Measurements from ENCODE around the gene CCT6A. TPM values are rescaled to one million over a fixed set of nuclear protein-coding genes. Genes with fewer than 3 reads are reported as not detected.
"Not testable (repeated sequence)": the region's sequence is repeated elsewhere in the genome, so short reads cannot be mapped to it uniquely, and the experiment has no call there.

CCT6A gene
- total RNA-seq, 1 donor from 2014 or later, result 76.2 TPM

GRCh38 chr7:56019501-56019900, 32.1 kb upstream of the CCT6A start:
- no peaks in the 10 kb centered on the region for H3K9me3 ChIP-seq
- no peak for ATAC-seq

DNA sequence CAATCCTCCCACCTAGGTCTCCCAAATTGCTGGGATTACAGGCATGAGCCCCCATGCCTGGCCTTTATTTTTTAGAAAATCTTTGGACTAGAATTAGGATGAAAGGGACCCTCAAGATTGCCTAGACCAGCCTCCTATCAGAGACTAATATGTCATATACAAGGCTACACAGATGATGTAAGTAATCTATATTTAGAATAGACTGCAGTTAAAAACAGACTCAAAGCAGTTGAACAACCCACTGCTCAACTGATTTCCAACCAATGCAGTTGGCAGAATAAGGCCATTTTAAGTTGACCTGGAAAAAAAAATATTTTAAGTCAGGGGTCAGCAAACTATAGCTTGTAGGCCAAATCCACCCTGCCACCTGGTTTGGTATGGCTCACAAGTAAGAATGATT, 28.1 kb upstream of the CCT6A start:
- Histone ChIP-seq H3K4me3 (no peak overlapping the region), H3K27ac (no peak overlapping the region), H3K36me3 (peaks cover 5% of the 10 kb centered on the region), H3K9me3 (no peaks in the 10 kb centered on the region), H3K27me3 (no peaks in the 10 kb centered on the region), H3K4me1 (no peaks in the 10 kb centered on the region)
- DNase-seq (no peak), ATAC-seq (no peak)
- TF ChIP-seq, protein P1, sequence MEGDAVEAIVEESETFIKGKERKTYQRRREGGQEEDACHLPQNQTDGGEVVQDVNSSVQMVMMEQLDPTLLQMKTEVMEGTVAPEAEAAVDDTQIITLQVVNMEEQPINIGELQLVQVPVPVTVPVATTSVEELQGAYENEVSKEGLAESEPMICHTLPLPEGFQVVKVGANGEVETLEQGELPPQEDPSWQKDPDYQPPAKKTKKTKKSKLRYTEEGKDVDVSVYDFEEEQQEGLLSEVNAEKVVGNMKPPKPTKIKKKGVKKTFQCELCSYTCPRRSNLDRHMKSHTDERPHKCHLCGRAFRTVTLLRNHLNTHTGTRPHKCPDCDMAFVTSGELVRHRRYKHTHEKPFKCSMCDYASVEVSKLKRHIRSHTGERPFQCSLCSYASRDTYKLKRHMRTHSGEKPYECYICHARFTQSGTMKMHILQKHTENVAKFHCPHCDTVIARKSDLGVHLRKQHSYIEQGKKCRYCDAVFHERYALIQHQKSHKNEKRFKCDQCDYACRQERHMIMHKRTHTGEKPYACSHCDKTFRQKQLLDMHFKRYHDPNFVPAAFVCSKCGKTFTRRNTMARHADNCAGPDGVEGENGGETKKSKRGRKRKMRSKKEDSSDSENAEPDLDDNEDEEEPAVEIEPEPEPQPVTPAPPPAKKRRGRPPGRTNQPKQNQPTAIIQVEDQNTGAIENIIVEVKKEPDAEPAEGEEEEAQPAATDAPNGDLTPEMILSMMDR (IDR thresholded peaks at IDR 0.05), result no peak
- intact Hi-C loops (cut with DNase I), result no loop called here

More at GRCh38 chr7:56019501-56019900, 32.1 kb upstream of the CCT6A start:
- no peak overlapping the region for H3K27ac ChIP-seq
- H3K4me1 ChIP-seq, result no peaks in the 10 kb centered on the region
- DNase-seq, result no peak
- peaks cover 12% of the 10 kb centered on the region for H3K36me3 ChIP-seq
- TF ChIP-seq, protein P1 (IDR thresholded peaks at IDR 0.05), result no peak
- H3K27me3 ChIP-seq, result no peaks in the 10 kb centered on the region
- no peak overlapping the region for H3K4me3 ChIP-seq
- intact Hi-C loops (cut with DNase I), result no loop called here

GRCh38 chr7:56026538-56026937, 25.0 kb upstream of the CCT6A start:
- Histone ChIP-seq H3K27ac (no peak overlapping the region), H3K27me3 (no peaks in the 10 kb centered on the region), H3K4me1 (no peaks in the 10 kb centered on the region), H3K9me3 (no peaks in the 10 kb centered on the region), H3K4me3 (no peak overlapping the region), H3K36me3 (no peaks in the 10 kb centered on the region)
- TF ChIP-seq, protein P1 (IDR thresholded peaks at IDR 0.05), result no peak
- intact Hi-C loops (cut with DNase I), result no loop called here
- DNase-seq (no peak), ATAC-seq (no peak)

DNA sequence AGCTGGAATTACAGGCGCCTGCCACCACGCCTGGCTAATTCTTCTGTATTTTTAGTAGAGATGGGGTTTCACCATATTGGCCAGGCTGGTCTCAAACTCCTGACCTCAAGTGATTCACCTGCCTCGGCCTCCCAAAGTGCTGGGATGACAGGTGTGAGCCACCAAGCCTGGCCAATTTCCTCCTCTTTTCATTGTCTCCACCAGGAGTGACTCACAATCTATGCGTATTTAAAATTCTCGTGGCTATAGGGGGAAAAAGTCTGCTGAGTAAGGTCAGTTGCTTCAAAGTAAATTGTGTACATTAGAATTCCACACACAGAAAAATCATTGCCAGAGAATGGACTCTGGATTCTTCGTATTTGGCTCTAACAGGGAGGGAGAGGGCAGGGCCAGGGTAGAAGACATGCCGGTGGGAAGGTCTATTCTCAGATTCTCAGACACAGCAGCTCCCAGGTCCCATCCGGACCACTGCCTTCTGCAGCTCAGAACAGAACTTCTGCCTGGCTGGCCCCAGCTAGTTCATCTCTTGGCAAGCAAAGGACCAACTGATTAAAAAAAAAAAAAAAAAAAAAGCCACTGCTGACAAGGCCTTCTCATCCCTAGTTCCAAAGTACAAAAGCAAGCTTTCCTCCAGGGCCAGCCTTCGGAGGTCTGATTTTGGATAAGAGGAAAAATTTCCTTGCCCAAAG, 22.5 kb upstream of the CCT6A start:
- intact Hi-C loops (cut with DNase I), result no loop called here
- Histone ChIP-seq H3K4me1 (peaks cover 4% of the 10 kb centered on the region), H3K9me3 (no peaks in the 10 kb centered on the region), H3K27me3 (no peaks in the 10 kb centered on the region), H3K36me3 (no peaks in the 10 kb centered on the region), H3K27ac (no peak overlapping the region), H3K4me3 (no peak overlapping the region)
- TF ChIP-seq, protein P1 (IDR thresholded peaks at IDR 0.05), result no peak
- no peak for ATAC-seq
- no peak for DNase-seq

DNA sequence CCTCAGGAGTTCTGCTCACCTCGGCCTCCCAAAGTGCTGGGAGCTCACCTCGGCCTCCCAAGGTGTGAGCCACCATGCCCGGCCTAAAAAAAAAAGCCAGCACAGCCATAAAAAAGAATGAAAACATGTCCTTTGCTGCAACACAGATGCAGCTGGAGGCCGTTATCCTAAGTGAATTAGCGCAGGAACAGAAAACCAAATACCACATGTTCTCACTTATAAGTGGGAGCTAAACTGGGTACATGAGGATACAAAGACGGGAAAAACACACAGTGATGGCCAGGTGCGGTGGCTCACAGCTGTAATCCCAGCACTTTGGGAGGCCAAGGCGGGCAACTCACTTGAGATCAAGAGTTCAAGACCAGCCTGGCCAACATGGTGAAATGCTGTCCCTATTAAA, 21.2 kb upstream of the CCT6A start:
- no peak overlapping the region for H3K4me3 ChIP-seq
- H3K27me3 ChIP-seq, result no peaks in the 10 kb centered on the region
- no peaks in the 10 kb centered on the region for H3K9me3 ChIP-seq
- TF ChIP-seq, protein P1 (IDR thresholded peaks at IDR 0.05), result no peak
- no peak for DNase-seq
- H3K4me1 ChIP-seq, result peaks cover 4% of the 10 kb centered on the region
- H3K36me3 ChIP-seq, result no peaks in the 10 kb centered on the region
- H3K27ac ChIP-seq, result no peak overlapping the region
- intact Hi-C loops (cut with DNase I), result no loop called here
- ATAC-seq, result no peak

- H3K4me3 ChIP-seq; H3K27ac ChIP-seq; H3K36me3 ChIP-seq; H3K4me1 ChIP-seq; ATAC-seq; H3K9me3 ChIP-seq; H3K27me3 ChIP-seq; intact Hi-C loops (cut with DNase I); DNase-seq: not testable (repeated sequence)
Observed at GRCh38 chr7:56031556-56031955, 20.0 kb upstream of the CCT6A start.

- H3K4me1 ChIP-seq; ATAC-seq; intact Hi-C loops (cut with DNase I); DNase-seq; H3K27ac ChIP-seq; H3K27me3 ChIP-seq; H3K9me3 ChIP-seq; H3K4me3 ChIP-seq; H3K36me3 ChIP-seq: not testable (repeated sequence)
Observed at GRCh38 chr7:56032578-56032977, 19.0 kb upstream of the CCT6A start.

All from upper lobe of right lung (tissue), 1 donor.